HPDE6-E6E7 (cell line): ENCODE data around the gene PCBP4.

Experiments used
- DNase-seq: peaks from one replicate; pipeline ENCODE4 v3.0.0; 2011; ENCODE audit warnings: missing footprints; ENCODE audit errors: extremely low spot score

Gene PCBP4

GRCh38 chr3:51974277-51974962, 7.2 kb upstream of the PCBP4 start:
- no peak for DNase-seq

GRCh38 chr3:51971350-51971749, 4.1 kb upstream of the PCBP4 start:
- DNase-seq: no peak

- no peak for DNase-seq
Observed at GRCh38 chr3:51970606-51971300, 3.5 kb upstream of the PCBP4 start.

- DNase-seq: no peak
Observed at GRCh38 chr3:51969841-51970240, 2.6 kb upstream of the PCBP4 start.

GRCh38 chr3:51968883-51969678, 1.8 kb upstream of the PCBP4 start:
- DNase-seq: no peak

GRCh38 chr3:51968170-51968775, 1.0 kb upstream of the PCBP4 start:
- DNase-seq: no peak

- no peak for DNase-seq
Observed at GRCh38 chr3:51966922-51967383, 301 bp downstream of the PCBP4 start.

- no peak for DNase-seq
Observed at GRCh38 chr3:51966486-51966885, 768 bp downstream of the PCBP4 start.

- DNase-seq: no peak
Observed at GRCh38 chr3:51966016-51966415, 1.2 kb downstream of the PCBP4 start.

- DNase-seq: no peak
Observed at GRCh38 chr3:51964521-51964920, 2.7 kb downstream of the PCBP4 start.

- no peak for DNase-seq
Observed at GRCh38 chr3:51963951-51964451, 3.3 kb downstream of the PCBP4 start.

- DNase-seq: no peak
Observed at GRCh38 chr3:51962854-51963530, 4.3 kb downstream of the PCBP4 start.

GRCh38 chr3:51961602-51962569, 5.4 kb downstream of the PCBP4 start:
- DNase-seq: no peak

- DNase-seq: no peak
Observed at GRCh38 chr3:51961011-51961410, 6.2 kb downstream of the PCBP4 start.

GRCh38 chr3:51960386-51960785, 6.9 kb downstream of the PCBP4 start:
- no peak for DNase-seq

- DNase-seq: no peak
Observed at GRCh38 chr3:51959651-51960050, 7.6 kb downstream of the PCBP4 start.

GRCh38 chr3:51958603-51959521, 8.4 kb downstream of the PCBP4 start:
- DNase-seq: no peak

- DNase-seq: no peak
Observed at GRCh38 chr3:51957520-51958205, 9.6 kb downstream of the PCBP4 start.
